ENCODE data around the gene CEBPG. TPM values are rescaled to one million over a fixed set of nuclear protein-coding genes. Genes with fewer than 3 reads are reported as not detected.

CEBPG gene
- total RNA-seq = 123 and 127 TPM in 2 replicates

DNA sequence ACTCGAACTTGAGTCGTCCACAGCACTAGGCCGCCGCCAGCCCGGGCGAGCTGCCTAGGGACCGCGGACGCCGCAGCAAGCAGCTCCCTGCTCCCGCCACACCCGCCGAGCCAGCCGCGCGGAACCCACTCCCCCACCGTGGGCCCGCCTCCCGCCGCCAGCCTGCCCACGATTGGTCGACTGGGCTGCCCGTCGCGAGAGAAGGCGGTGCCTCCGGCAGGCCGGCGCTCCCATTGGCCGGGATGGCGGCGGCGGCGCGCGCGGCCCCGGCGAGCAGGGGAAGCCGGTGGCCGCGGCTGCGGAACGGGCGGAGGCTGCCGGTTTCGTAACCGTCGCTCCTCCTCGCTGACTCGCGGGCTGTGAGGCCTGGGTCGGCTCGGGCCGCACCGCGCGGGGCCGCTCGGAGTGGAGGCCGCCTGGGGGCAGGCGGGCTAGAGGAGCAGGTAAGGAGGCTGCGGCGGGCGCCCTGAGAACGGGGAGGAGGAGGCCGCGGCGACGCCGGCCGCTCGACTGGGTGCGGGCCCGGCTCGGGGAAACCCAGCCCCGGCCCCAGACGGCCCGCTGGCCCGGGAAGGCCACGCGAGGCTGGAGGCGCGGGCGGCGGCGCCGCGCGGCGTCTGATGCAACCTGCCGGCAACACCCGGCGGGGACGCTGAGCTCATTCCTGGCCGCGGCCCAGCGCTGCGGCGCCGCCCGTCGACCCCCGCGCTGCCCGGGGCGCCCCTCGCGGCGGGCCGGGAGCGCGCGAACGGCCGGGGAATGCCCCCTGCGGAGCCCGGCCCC is at the start of gene CEBPG:
Gene CEBPG, plus strand, starts transcription at position 257 of the 783 bp plus-strand sequence. CDS start 5,531 bp downstream, outside the sequence.

Other genes starting within 250 kb of the CEBPG start
- not detected in 2 replicates for gene WDR88, start 241.6 kb upstream of the CEBPG start, total RNA-seq
- 5.1 and 31.2 TPM in 2 replicates for gene LRP3, start 179.4 kb upstream of the CEBPG start, total RNA-seq
- gene SLC7A10, start 147.9 kb upstream of the CEBPG start, total RNA-seq = not detected in 2 replicates
- gene CEBPA, start 71.2 kb upstream of the CEBPG start, total RNA-seq = 9.9 and 13.2 TPM in 2 replicates
- 34.5 and 42.6 TPM in 2 replicates for gene PEPD, start 148.1 kb downstream of the CEBPG start, total RNA-seq
- gene CHST8, start 248.2 kb downstream of the CEBPG start, total RNA-seq = under 0.01 and 0.14 TPM in 2 replicates

Data from nasal cavity respiratory epithelium epithelial cell of viscerocranial mucosa (primary cell).